ENCODE results near the gene FAM118B.

DNA sequence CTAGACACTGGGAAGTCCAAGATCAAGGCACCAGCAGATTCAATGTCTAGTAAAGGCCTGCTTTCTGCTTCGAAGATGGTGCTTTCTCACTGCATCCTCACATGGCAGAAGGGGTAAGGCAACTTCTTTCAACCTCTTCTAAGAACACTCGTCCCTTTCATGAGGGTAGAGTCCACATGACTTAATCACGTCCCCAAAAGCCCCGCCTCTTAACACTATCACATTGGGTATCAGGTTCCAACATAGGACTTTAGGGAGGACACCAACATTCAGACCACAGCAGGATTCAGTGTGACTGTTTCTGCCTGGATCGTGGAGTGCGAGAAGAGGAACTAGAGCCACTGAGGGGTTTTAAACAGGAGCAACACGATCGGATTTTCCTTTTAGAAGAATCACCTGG, 67.6 kb downstream of the FAM118B start:
- TF ChIP-seq EGR1 (IDR thresholded peaks at IDR 0.05) = no peak
- TF ChIP-seq EP300 (IDR thresholded peaks at IDR 0.05; ENCODE audit: borderline replicate concordance) = no peak
- TF ChIP-seq, protein P1, sequence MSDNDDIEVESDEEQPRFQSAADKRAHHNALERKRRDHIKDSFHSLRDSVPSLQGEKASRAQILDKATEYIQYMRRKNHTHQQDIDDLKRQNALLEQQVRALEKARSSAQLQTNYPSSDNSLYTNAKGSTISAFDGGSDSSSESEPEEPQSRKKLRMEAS (IDR thresholded peaks at IDR 0.05) = no peak
- no peak for TF ChIP-seq CEBPB (IDR thresholded peaks at IDR 0.05)
- TF ChIP-seq ZBTB7A (IDR thresholded peaks at IDR 0.05; ENCODE audit: low read depth) = no peak
- TF ChIP-seq NFIC (IDR thresholded peaks at IDR 0.05) = no peak
- TF ChIP-seq CREB1 (IDR thresholded peaks at IDR 0.05; ENCODE audit: low read depth) = no peak
- TF ChIP-seq, protein P2, sequence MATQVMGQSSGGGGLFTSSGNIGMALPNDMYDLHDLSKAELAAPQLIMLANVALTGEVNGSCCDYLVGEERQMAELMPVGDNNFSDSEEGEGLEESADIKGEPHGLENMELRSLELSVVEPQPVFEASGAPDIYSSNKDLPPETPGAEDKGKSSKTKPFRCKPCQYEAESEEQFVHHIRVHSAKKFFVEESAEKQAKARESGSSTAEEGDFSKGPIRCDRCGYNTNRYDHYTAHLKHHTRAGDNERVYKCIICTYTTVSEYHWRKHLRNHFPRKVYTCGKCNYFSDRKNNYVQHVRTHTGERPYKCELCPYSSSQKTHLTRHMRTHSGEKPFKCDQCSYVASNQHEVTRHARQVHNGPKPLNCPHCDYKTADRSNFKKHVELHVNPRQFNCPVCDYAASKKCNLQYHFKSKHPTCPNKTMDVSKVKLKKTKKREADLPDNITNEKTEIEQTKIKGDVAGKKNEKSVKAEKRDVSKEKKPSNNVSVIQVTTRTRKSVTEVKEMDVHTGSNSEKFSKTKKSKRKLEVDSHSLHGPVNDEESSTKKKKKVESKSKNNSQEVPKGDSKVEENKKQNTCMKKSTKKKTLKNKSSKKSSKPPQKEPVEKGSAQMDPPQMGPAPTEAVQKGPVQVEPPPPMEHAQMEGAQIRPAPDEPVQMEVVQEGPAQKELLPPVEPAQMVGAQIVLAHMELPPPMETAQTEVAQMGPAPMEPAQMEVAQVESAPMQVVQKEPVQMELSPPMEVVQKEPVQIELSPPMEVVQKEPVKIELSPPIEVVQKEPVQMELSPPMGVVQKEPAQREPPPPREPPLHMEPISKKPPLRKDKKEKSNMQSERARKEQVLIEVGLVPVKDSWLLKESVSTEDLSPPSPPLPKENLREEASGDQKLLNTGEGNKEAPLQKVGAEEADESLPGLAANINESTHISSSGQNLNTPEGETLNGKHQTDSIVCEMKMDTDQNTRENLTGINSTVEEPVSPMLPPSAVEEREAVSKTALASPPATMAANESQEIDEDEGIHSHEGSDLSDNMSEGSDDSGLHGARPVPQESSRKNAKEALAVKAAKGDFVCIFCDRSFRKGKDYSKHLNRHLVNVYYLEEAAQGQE (IDR thresholded peaks at IDR 0.05; ENCODE audit: low read depth) = no peak
- TF ChIP-seq TCF12 (IDR thresholded peaks at IDR 0.05; ENCODE audit: low read depth) = no peak
